ENCODE measurements around the gene SULT4A1.

SULT4A1 gene

GRCh38 chr22:43802897-43803495 is 59.3 kb downstream of the SULT4A1 start:
- no peak for DNase-seq (ENCODE audit: low spot score)

- DNase-seq (ENCODE audit: low spot score), result no peak
Measured at GRCh38 chr22:43800970-43801369, 61.3 kb downstream of the SULT4A1 start.

GRCh38 chr22:43798492-43798891 is 63.8 kb downstream of the SULT4A1 start:
- no peak for DNase-seq (ENCODE audit: low spot score)

- DNase-seq (ENCODE audit: low spot score), result peak; percentile 36
Measured at GRCh38 chr22:43796567-43796966, 65.7 kb downstream of the SULT4A1 start.

DNA sequence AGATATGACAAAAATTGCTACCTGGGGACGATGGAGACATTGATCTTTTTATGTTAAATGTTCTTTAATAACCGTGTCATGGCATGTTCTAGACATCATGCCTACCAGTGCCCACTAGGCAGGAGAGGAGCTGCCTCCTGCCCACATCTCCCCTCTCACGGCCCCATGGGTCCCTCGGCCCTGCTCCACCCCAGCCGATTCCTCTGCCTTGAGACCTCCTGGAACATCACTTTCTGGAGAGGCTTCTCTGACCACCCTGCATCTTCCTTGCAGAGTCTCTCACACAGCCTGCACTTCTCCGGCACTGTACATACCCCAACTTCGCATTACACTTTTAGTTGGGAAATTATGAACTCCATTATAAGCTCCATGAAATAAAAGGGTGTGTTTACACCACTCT is 67.0 kb downstream of the SULT4A1 start:
- DNase-seq (ENCODE audit: low spot score), result no peak

- DNase-seq (ENCODE audit: low spot score), result no peak
Measured at GRCh38 chr22:43792905-43793304, 69.4 kb downstream of the SULT4A1 start.

- DNase-seq (ENCODE audit: low spot score), result peak; percentile 74
Measured at GRCh38 chr22:43789452-43789851, 72.9 kb downstream of the SULT4A1 start.

- DNase-seq (ENCODE audit: low spot score), result no peak
Measured at GRCh38 chr22:43783777-43784176, 78.5 kb downstream of the SULT4A1 start.

DNA sequence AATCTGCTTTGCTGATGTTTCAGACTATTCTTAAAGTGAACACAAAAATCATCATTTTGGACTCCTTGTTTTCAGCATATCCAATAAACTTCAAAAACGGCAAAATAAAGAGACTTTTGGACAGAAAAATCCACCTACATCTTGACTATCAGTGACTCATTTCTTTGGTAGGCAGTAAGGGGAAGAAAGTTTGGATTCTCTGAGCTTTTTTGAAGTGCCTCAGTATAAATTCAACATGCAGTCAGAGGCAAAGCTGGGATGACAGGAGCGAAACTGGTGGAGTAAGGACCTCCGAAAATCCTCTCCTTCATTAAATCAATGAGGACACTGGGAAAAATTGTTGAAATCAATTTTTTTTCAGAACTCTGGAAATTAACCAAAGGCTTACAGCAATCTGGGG is 79.9 kb downstream of the SULT4A1 start:
- peak; percentile 15 for DNase-seq (ENCODE audit: low spot score)

DNA sequence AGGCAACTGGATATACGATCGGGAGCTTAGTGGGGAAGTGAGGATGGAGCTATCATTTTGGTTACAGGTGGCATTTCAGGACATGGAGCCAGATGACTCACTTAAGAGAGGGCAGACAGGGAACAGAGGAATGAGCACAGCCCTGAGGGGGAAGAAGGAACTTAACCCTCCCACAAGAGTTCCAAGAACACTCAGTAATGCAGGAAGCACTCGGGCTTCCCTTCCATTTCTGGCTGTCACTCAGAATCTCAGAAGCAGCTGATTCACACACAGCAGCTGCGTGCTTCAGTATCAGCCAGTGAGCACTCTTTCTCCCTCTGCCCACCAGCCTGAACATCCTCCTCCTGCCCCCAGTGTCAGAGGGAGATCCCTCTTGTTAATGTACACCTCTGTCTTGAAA is 85.0 kb downstream of the SULT4A1 start:
- peak; percentile 44 for DNase-seq (ENCODE audit: low spot score)

GRCh38 chr22:43776081-43776670 is 86.1 kb downstream of the SULT4A1 start:
- DNase-seq (ENCODE audit: low spot score), result no peak

Measured in AG08396 (cell line).